GM23248 (cell line): ENCODE data around the gene MYLK.
"Not testable (repeated sequence)": the region's sequence is repeated elsewhere in the genome, so short reads cannot be mapped to it uniquely, and the experiment has no call there.

Experiments
- EZH2 ChIP-seq: fragments of 200-600 bp; sonication (generic); IDR thresholded peaks from 2 replicates; pipeline ENCODE4 v1.6.1; 2018; ENCODE audit warnings: antibody characterized with exemption, mild to moderate bottlenecking; ENCODE audit not compliant: insufficient read depth, poor library complexity, severe bottlenecking
- EZH2phosphoT487 ChIP-seq: fragments of 200-600 bp; sonication (generic); IDR thresholded peaks from 2 replicates; pipeline ENCODE4 v1.6.1; 2018; ENCODE audit warnings: antibody characterized with exemption, moderate library complexity, mild to moderate bottlenecking, low read depth; ENCODE audit not compliant: insufficient read depth

DNA sequence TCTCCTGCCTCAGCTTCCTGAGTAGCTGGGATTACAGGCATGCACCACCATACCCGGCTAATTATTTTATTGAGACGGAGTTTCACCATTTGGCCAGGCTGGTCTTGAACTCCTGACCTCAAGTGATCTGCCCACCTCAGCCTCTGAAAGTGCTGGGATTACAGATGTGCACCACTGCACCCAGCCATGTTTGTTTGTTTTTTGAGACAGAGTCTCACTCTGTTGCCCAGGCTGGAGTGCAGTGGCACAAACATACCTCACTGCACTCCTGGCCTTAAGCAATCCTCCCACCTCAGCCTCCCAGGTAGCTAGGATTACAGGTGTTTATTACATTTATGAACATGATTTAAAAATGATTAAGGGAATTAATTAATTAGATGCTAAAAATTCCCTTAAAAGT lies 281.0 kb downstream of the MYLK start:
- TF ChIP-seq EZH2, EZH2phosphoT487: not testable (repeated sequence)
